Measurements from ENCODE around the gene TRIO. TPM values are rescaled to one million over a fixed set of nuclear protein-coding genes. Genes with fewer than 3 reads are reported as not detected.
A peak's percentile ranks its signal among the peaks of the same experiment; 100 is the strongest.

TRIO gene
- total and polyA plus RNA-seq, 11 donors: 35.2 to 99.1 (median 58.4) TPM

- H3K27ac ChIP-seq: no peak overlapping the region
- H3K4me1 ChIP-seq: peaks cover 0 to 24% (median 6%) of the 10 kb centered on the region in 12 donors
- H3K36me3 ChIP-seq: peaks cover 0 to 98% (median 71%) of the 10 kb centered on the region in 9 donors
- WGBS, 4 donors: 80 to 93% (median 92%) methylated on average over 7 of the region's 7 CpGs
- no peak overlapping the region for H3K4me3 ChIP-seq
- no peak for TF ChIP-seq CTCF (IDR thresholded peaks at IDR 0.05)
- intact Hi-C loops (cut with DNase I): loop anchor here in 8 of 10 donors (5.0 to 10.0 kb wide), 5 partner anchors 71 to 619 kb away; no protein-coding TSS in a partner anchor
- peaks cover 0 to 4% (median 0%) of the 10 kb centered on the region in 12 donors for H3K9me3 ChIP-seq
- no peaks in the 10 kb centered on the region for H3K27me3 ChIP-seq
- ATAC-seq: no peak
- no peak for DNase-seq
These were observed 252.9 kb downstream of the TRIO start for GRCh38 chr5:14396066-14396465.

GRCh38 chr5:14396737-14397136, 253.6 kb downstream of the TRIO start:
- peaks cover 0 to 97% (median 65%) of the 10 kb centered on the region in 9 donors for H3K36me3 ChIP-seq
- WGBS, 4 donors: 89 to 97% (median 90%) methylated on average over 5 of the region's 5 CpGs
- H3K4me1 ChIP-seq: peaks cover 0 to 28% (median 8%) of the 10 kb centered on the region in 12 donors
- no peak for TF ChIP-seq CTCF (IDR thresholded peaks at IDR 0.05)
- TF ChIP-seq POLR2A (IDR thresholded peaks at IDR 0.05): no peak
- no peak overlapping the region for H3K27ac ChIP-seq
- H3K9me3 ChIP-seq: peaks cover 0 to 4% (median 0%) of the 10 kb centered on the region in 12 donors
- intact Hi-C loops (cut with DNase I): loop anchor here in 8 of 10 donors (5.0 to 10.0 kb wide), 5 partner anchors 71 to 618 kb away; no protein-coding TSS in a partner anchor
- DNase-seq (no peak), ATAC-seq (no peak)
- H3K4me3 ChIP-seq: no peak overlapping the region
- no peaks in the 10 kb centered on the region for H3K27me3 ChIP-seq

GRCh38 chr5:14397717-14398116, 254.6 kb downstream of the TRIO start:
- peaks cover 0 to 29% (median 8%) of the 10 kb centered on the region in 12 donors for H3K4me1 ChIP-seq
- DNase-seq (no peak), ATAC-seq (peak in 1 of 4 donors; percentile 13)
- TF ChIP-seq POLR2A (IDR thresholded peaks at IDR 0.05): no peak
- no peak for TF ChIP-seq CTCF (IDR thresholded peaks at IDR 0.05)
- WGBS, 4 donors: 81 to 86% (median 83%) methylated on average over 3 of the region's 3 CpGs
- H3K36me3 ChIP-seq: peaks cover 0 to 87% (median 61%) of the 10 kb centered on the region in 9 donors
- no peaks in the 10 kb centered on the region for H3K9me3 ChIP-seq
- intact Hi-C loops (cut with DNase I): loop anchor here in 8 of 10 donors (2.0 to 10.0 kb wide), 7 partner anchors 70 to 617 kb away; no protein-coding TSS in a partner anchor
- no peaks in the 10 kb centered on the region for H3K27me3 ChIP-seq
- H3K27ac ChIP-seq: peak overlapping the region in 2 of 12 donors; percentile 18 to 26
- H3K4me3 ChIP-seq: no peak overlapping the region

GRCh38 chr5:14399054-14399692, 256.0 kb downstream of the TRIO start:
- Histone ChIP-seq H3K27ac (peak overlapping the region in 2 of 12 donors; percentile 11 to 28), H3K27me3 (no peaks in the 10 kb centered on the region), H3K9me3 (no peaks in the 10 kb centered on the region), H3K4me3 (no peak overlapping the region), H3K4me1 (peaks cover 0 to 29% (median 8%) of the 10 kb centered on the region in 12 donors), H3K36me3 (peaks cover 0 to 73% (median 47%) of the 10 kb centered on the region in 9 donors)
- peak in 2 of 4 donors; percentile 50 for ATAC-seq
- WGBS, 4 donors: 55 to 60% (median 57%) methylated on average over 4 of the region's 4 CpGs
- no peak for DNase-seq
- intact Hi-C loops (cut with DNase I): loop anchor here in 8 of 10 donors (2.0 to 10.0 kb wide), 7 partner anchors 68 to 616 kb away; no protein-coding TSS in a partner anchor
- no peak for TF ChIP-seq POLR2A (IDR thresholded peaks at IDR 0.05)
- TF ChIP-seq CTCF (IDR thresholded peaks at IDR 0.05): peak; percentile 52 to 85 (median 75)
